SK-N-SH (cell line): ENCODE measurements around the gene CA9. TPM values are rescaled to one million over a fixed set of nuclear protein-coding genes. Genes with fewer than 3 reads are reported as not detected.

Experiments
- CTCF ChIA-PET: fragments of 300-600, 350-600 bp; formaldehyde crosslinking; extraction: SDS; loops from one replicate; lab custom pipeline; 2021; lab: Yijun Ruan, JAX
- POLR2A ChIA-PET: fragments of 350-600 bp; sonication (Branson Sonifier 250); formaldehyde crosslinking; extraction: SDS; loops from one replicate; lab custom pipeline; 2020; ENCODE audit warnings: antibody characterized with exemption, inconsistent platforms; lab: Yijun Ruan, JAX
- DNase-seq: peaks from one replicate; pipeline ENCODE4 v3.0.0; 2012
- H2AFZ ChIP-seq: fragments of 200-600 bp; sonication (generic); 2 replicates; pipeline ENCODE4 v1.8.1; 2016; ENCODE audit warnings: antibody characterized with exemption, mild to moderate bottlenecking, low read depth
- H3F3A ChIP-seq: fragments of 200-600 bp; sonication (generic); replicated peaks from 2 replicates; pipeline ENCODE3; 2016; ENCODE audit warnings: antibody characterized with exemption, mild to moderate bottlenecking; ENCODE audit not compliant: insufficient read depth
- H3K27ac ChIP-seq, 2 experiments: fragments of 200-500 bp in 1 of 2; fragments of 200-600 bp in 1 of 2; sonication (Bioruptor generic) in 1 of 2; sonication (generic), shearing (Covaris generic) in 1 of 2; 2 replicates each; pipeline versions ENCODE4 v1.5.1 to v1.6.1; 2014 to 2016; ENCODE audit warnings: low read depth in 2 of 2, inconsistent platforms in 1 of 2, low read length in 1 of 2, mild to moderate bottlenecking in 1 of 2, mixed read lengths in 1 of 2
- H3K27me3 ChIP-seq: fragments of 200-600 bp; sonication (generic), shearing (Covaris generic); 2 replicates; pipeline ENCODE4 v1.6.1; 2016; ENCODE audit warnings: mixed run types; ENCODE audit not compliant: insufficient read depth
- H3K36me3 ChIP-seq, 2 experiments: fragments of 200-500 bp in 1 of 2; fragments of 200-600 bp in 1 of 2; sonication (Bioruptor generic) in 1 of 2; sonication (generic) in 1 of 2; replicated peaks in 1 of 2; 2 replicates each; pipeline versions ENCODE3 to v1.5.1; 2014 to 2016; ENCODE audit warnings: low read length in 1 of 2, mild to moderate bottlenecking in 1 of 2; ENCODE audit not compliant: insufficient read depth in 2 of 2, control insufficient read depth in 1 of 2
- H3K4me1 ChIP-seq, 2 experiments: fragments of 200-500 bp in 1 of 2; fragments of 200-600 bp in 1 of 2; sonication (Bioruptor generic) in 1 of 2; sonication (generic), shearing (Covaris generic) in 1 of 2; 2 replicates each; pipeline versions ENCODE4 v1.5.1 to v1.6.1; 2014 to 2016; ENCODE audit warnings: low read depth in 1 of 2, low read length in 1 of 2, mixed run types in 1 of 2; ENCODE audit not compliant: insufficient read depth in 2 of 2, control insufficient read depth in 1 of 2
- H3K4me2 ChIP-seq: fragments of 200-600 bp; sonication (generic), shearing (Covaris generic); 2 replicates; pipeline ENCODE4 v1.6.1; 2017; ENCODE audit warnings: mixed run types
- H3K4me3 ChIP-seq, 2 experiments: fragments of 200-500 bp in 1 of 2; fragments of 200-600 bp in 1 of 2; sonication (Bioruptor generic) in 1 of 2; sonication (generic), shearing (Covaris generic) in 1 of 2; 2 replicates each; pipeline versions ENCODE4 v1.5.1 to v1.8.1; 2014 to 2016; ENCODE audit warnings: low read depth in 2 of 2, inconsistent platforms in 1 of 2, low read length in 1 of 2, mild to moderate bottlenecking in 1 of 2, mixed read lengths in 1 of 2, moderate library complexity in 1 of 2
- H3K79me2 ChIP-seq: fragments of 200-600 bp; sonication (generic); 2 replicates; pipeline ENCODE4 v1.8.1; 2017; ENCODE audit warnings: mild to moderate bottlenecking; ENCODE audit not compliant: insufficient read depth
- H3K9ac ChIP-seq: fragments of 200-600 bp; sonication (generic); 2 replicates; pipeline ENCODE4 v1.6.1; 2017; ENCODE audit warnings: mixed run types
- H3K9me2 ChIP-seq: fragments of 200-600 bp; sonication (generic); 2 replicates; pipeline ENCODE4 v1.6.1; 2017; ENCODE audit warnings: mixed run types
- H3K9me3 ChIP-seq: fragments of 200-600 bp; sonication (generic); 2 replicates; pipeline ENCODE4 v1.6.1; 2017; ENCODE audit warnings: mixed run types, mild to moderate bottlenecking, moderate library complexity
- H4K20me1 ChIP-seq: fragments of 200-600 bp; sonication (generic); 2 replicates; pipeline ENCODE4 v1.6.1; 2017; ENCODE audit warnings: mild to moderate bottlenecking, mixed run types; ENCODE audit not compliant: insufficient read depth
- CTCF ChIP-seq: fragments of 200-600 bp; sonication (generic); IDR thresholded peaks from 2 replicates; pipeline ENCODE4 v1.6.1; 2017; ENCODE audit warnings: antibody characterized with exemption, mild to moderate bottlenecking, moderate library complexity
- FOSL2 ChIP-seq: IDR thresholded peaks from 2 replicates; pipeline ENCODE4 v1.4.0; 2012; ENCODE audit warnings: low read depth, mild to moderate bottlenecking, moderate library complexity, borderline replicate concordance
- FOXM1 ChIP-seq: IDR thresholded peaks from 2 replicates; pipeline ENCODE4 v1.4.0; 2012; ENCODE audit warnings: low read depth, mild to moderate bottlenecking
- JUND ChIP-seq: IDR thresholded peaks from 2 replicates; pipeline ENCODE4 v1.4.0; 2012
- MXI1 ChIP-seq: IDR thresholded peaks from 2 replicates; pipeline ENCODE4 v1.6.1; 2012; ENCODE audit warnings: mild to moderate bottlenecking, low read depth, low read length, improper control_type of control experiment
- NFIC ChIP-seq: IDR thresholded peaks from 2 replicates; pipeline ENCODE4 v1.4.0; 2012; ENCODE audit warnings: borderline replicate concordance
- NRF1 ChIP-seq: IDR thresholded peaks from 2 replicates; pipeline ENCODE4 v1.6.1; 2012; ENCODE audit warnings: low read depth, mild to moderate bottlenecking, low read length
- PBX3 ChIP-seq: IDR thresholded peaks from 2 replicates; pipeline ENCODE4; 2012
- RCOR1 ChIP-seq: fragments of 150-350 bp; IDR thresholded peaks from 2 replicates; pipeline ENCODE4 v1.6.1; 2017; ENCODE audit warnings: antibody characterized with exemption, low read length
- RFX5 ChIP-seq: IDR thresholded peaks from 2 replicates; pipeline ENCODE4 v1.6.1; 2012; ENCODE audit warnings: mild to moderate bottlenecking, improper control_type of control experiment, low read length
- RXRA ChIP-seq: IDR thresholded peaks from 2 replicates; pipeline ENCODE4 v1.4.0; 2012; ENCODE audit warnings: low read depth, mild to moderate bottlenecking, borderline replicate concordance
- SIN3A ChIP-seq: IDR thresholded peaks from 2 replicates; pipeline ENCODE4 v1.6.1; 2012; ENCODE audit warnings: low read depth, mild to moderate bottlenecking, low read length, moderate library complexity, borderline replicate concordance
- SMC3 ChIP-seq: IDR thresholded peaks from 2 replicates; pipeline ENCODE4 v1.6.1; 2012; ENCODE audit warnings: low read depth, low read length, improper control_type of control experiment
- USF2 ChIP-seq: fragments of 150-350 bp; IDR thresholded peaks from 2 replicates; pipeline ENCODE4 v1.6.1; 2017; ENCODE audit warnings: antibody characterized with exemption, low read length, low read depth, borderline replicate concordance
- YY1 ChIP-seq: IDR thresholded peaks from 2 replicates; pipeline ENCODE4 v1.4.0; 2012; ENCODE audit warnings: low read depth, mild to moderate bottlenecking
- ZBTB33 ChIP-seq: IDR thresholded peaks from 2 replicates; pipeline ENCODE4 v1.4.0; 2012; ENCODE audit warnings: low read depth, borderline replicate concordance
- WGBS: methylation state at CpG from one replicate; pipeline ENCODE4 v1.1.6; 2017; ENCODE audit warnings: low lambda C conversion rate; 5-methylcytosine and 5-hydroxymethylcytosine counted together
- polyA plus RNA-seq, 3 experiments: library from polyadenylated mRNA; depleted of rRNA; stranded (reverse); fragments of >200 nt; gene quantifications; 2 replicates each; pipeline ENCODE4 v1.2.3, GENCODE V29; 2012
- TF ChIP-seq, protein P1 (sequence below): fragments of 150-350 bp; IDR thresholded peaks from 2 replicates; pipeline ENCODE4 v1.6.1; 2016; ENCODE audit warnings: mild to moderate bottlenecking, low read depth, low read length

Gene CA9
- polyA plus RNA-seq, 1 of the 3 experiments (the other 2 are of a cell fraction), result 1.4 TPM

DNA sequence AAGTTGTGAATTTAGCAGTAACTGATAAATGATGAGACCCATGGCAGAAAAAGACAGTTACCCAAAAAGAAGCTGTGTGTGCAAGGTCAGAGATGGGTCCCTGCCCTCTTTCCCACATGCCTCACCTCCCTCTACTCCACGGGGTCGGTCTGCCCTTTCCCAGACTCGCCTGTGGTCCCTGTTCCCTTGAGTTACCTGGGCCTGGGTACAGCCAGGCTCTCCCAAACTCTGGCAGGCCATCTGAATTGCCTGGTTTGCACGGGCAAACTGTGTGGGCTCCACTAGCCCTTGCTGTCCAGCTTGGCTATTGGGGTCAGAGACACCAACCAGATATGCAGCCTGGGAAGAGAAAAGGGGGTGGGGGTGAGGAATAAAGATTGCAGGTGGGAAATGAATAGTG, 34.4 kb downstream of the CA9 start:
- ChIA-PET POLR2A (no interaction called here), CTCF (interaction anchor here (19.9 kb wide), 1 partner anchor 12 kb away, joined by 183 read pairs; no protein-coding TSS in a partner anchor)
- TF ChIP-seq RCOR1 (no peak), RXRA (no peak), PBX3 (no peak), JUND (no peak), SIN3A (no peak), USF2 (no peak), NFIC (no peak), YY1 (no peak)

DNA sequence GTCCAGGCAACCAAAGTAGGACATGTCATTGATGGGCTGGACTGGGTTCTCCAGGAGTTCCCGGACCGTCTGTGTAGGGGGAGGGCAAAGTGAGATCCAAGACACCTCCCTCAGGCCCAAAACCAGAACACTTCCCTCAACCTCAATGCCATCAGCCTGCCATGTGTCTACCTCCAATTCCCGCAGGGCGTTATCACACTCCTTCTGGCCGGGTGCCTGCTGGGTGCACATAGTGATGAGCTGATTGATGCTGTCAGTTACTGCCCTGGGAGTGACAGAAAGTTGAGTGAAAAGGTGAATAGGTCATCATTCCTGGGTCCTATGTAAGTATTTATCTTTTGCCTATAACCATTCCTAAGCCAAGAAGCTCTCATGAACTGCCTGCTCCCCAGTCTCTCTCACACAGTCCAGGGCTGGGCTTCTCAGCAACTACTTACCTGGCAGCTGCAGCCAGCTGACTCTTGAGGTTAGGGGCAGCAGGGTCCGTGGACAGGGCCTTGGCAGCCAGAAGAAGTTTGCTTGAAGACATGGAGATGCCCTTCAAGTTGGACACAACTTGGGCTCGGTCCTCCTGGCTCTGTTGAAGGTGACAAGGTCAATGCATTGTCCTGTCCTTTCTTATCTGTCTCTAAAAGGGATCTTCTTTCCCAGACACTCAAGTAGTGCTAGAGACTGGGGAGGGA, 37.2 kb downstream of the CA9 start:
- H4K20me1 ChIP-seq, result no peaks in the 10 kb centered on the region
- CTCF ChIA-PET, result interaction anchor here (1.1 to 19.9 kb wide), 5 partner anchors 15 to 64 kb away, joined by 3 to 183 read pairs (median 4); partner anchors contain the start of genes CREB3 and TLN1
- H3K79me2 ChIP-seq, result no peaks in the 10 kb centered on the region; the same call in 1 of the 2 replicates
- TF ChIP-seq PBX3 (no peak), FOSL2 (no peak), ZBTB33 (no peak), RXRA (no peak), JUND (no peak), CTCF (no peak), USF2 (no peak), MXI1 (no peak), NRF1 (no peak), RFX5 (no peak), FOXM1 (no peak), SMC3 (no peak)
- TF ChIP-seq, protein P1, sequence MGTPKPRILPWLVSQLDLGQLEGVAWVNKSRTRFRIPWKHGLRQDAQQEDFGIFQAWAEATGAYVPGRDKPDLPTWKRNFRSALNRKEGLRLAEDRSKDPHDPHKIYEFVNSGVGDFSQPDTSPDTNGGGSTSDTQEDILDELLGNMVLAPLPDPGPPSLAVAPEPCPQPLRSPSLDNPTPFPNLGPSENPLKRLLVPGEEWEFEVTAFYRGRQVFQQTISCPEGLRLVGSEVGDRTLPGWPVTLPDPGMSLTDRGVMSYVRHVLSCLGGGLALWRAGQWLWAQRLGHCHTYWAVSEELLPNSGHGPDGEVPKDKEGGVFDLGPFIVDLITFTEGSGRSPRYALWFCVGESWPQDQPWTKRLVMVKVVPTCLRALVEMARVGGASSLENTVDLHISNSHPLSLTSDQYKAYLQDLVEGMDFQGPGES, result no peak

More for the DNA sequence above, 34.4 kb downstream of the CA9 start:
- 95% methylated on average over 4 of the region's 4 CpGs for WGBS
- H3K9me2 ChIP-seq, result no peaks in the 10 kb centered on the region
- H2AFZ ChIP-seq, result no peak overlapping the region
- no peaks in the 10 kb centered on the region for H3K27me3 ChIP-seq
- H4K20me1 ChIP-seq, result no peaks in the 10 kb centered on the region
- H3K9me3 ChIP-seq, result no peaks in the 10 kb centered on the region
- no peak overlapping the region for H3K27ac ChIP-seq
- peaks cover 54 to 88% of the 10 kb centered on the region in 2 experiments for H3K36me3 ChIP-seq
- no peak overlapping the region for H3K4me2 ChIP-seq
- H3K4me3 ChIP-seq, result no peak overlapping the region
- no peaks in the 10 kb centered on the region for H3K4me1 ChIP-seq
- no peak overlapping the region for H3K9ac ChIP-seq
- DNase-seq, result no peak
- no peaks in the 10 kb centered on the region; the same call in 1 of the 2 replicates for H3K79me2 ChIP-seq
- peaks cover 7% of the 10 kb centered on the region for H3F3A ChIP-seq

More for the DNA sequence above, 37.2 kb downstream of the CA9 start:
- H3K36me3 ChIP-seq, result peaks cover 66 to 84% of the 10 kb centered on the region in 2 experiments
- H3K9me2 ChIP-seq, result no peaks in the 10 kb centered on the region
- H3K27me3 ChIP-seq, result no peaks in the 10 kb centered on the region
- no peak overlapping the region for H3K4me3 ChIP-seq
- H3K4me2 ChIP-seq, result no peak overlapping the region
- H3K9me3 ChIP-seq, result no peaks in the 10 kb centered on the region
- 92% methylated on average over 7 of the region's 7 CpGs for WGBS
- peaks cover 11% of the 10 kb centered on the region for H3F3A ChIP-seq
- no peak for DNase-seq
- no peak overlapping the region for H3K27ac ChIP-seq
- POLR2A ChIA-PET, result no interaction called here
- H2AFZ ChIP-seq, result no peak overlapping the region
- H3K9ac ChIP-seq, result no peak overlapping the region
- no peaks in the 10 kb centered on the region for H3K4me1 ChIP-seq
